ENCODE results near the gene FKRP.
"Not testable (repeated sequence)": the region's sequence is repeated elsewhere in the genome, so short reads cannot be mapped to it uniquely, and the experiment has no call there.

Gene FKRP

GRCh38 chr19:46786236-46787039 is 40.6 kb downstream of the FKRP start:
- peak; percentile 95 for DNase-seq

DNA sequence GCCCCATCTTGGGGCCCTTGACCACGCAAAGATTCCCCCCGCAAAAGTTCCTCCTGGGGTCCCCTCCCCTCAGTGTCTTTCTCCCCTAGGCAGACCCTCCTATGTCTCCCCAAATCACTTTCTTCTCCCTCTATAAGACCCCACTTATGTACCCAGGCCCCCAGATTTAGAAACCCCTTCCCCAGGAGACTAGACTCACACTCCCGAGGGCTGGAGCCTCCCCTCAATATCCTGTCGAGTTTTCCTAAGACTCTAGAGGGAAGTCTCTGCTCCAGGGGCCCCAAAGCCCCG is 41.1 kb downstream of the FKRP start:
- DNase-seq, result no peak

DNA sequence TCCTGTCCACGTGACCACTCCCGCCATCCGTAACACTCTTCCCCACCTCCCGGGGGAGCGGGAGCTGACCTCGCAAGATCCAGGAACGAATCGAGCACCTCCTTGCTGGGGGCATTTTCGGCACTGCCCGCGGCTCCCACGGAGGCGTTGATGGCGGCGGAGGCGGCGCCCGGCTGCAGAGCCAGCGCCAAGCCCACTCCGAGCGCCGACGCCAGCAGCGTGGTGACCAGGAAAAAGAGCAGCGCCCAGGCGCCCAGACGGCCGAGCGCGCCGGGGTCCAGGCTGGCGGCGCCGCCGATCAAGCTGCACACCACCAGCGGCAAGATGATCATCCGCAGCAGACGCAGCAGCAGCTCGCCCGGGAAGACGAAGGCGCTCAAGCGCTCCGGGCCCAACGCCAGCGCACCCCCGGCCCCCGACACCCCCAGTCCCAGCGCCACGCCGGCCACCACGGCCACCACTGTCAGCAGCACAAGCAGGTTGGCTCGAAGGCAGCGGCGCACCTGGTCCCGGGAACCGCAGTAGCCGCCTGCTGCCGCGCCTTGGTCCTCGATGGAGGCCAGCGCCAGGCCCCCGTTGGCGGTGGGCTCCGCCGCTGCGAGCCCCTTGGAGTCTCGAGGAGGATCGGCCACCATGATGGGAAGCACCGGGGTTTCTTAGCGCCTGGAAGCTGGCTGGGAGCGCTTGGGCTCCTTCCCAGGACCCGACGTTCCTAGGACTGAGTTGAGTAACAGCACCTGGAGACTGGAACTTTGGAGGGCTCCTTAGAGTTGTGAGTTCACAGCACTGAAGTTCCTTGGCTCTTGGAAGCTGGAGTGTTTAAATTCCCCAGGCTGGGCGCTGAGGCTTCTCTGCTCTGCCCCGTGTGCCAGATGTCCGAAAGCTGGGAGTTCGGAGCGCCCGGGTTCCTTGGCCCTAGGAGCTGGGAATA is 41.7 kb downstream of the FKRP start:
- DNase-seq, result peak; percentile 80

DNA sequence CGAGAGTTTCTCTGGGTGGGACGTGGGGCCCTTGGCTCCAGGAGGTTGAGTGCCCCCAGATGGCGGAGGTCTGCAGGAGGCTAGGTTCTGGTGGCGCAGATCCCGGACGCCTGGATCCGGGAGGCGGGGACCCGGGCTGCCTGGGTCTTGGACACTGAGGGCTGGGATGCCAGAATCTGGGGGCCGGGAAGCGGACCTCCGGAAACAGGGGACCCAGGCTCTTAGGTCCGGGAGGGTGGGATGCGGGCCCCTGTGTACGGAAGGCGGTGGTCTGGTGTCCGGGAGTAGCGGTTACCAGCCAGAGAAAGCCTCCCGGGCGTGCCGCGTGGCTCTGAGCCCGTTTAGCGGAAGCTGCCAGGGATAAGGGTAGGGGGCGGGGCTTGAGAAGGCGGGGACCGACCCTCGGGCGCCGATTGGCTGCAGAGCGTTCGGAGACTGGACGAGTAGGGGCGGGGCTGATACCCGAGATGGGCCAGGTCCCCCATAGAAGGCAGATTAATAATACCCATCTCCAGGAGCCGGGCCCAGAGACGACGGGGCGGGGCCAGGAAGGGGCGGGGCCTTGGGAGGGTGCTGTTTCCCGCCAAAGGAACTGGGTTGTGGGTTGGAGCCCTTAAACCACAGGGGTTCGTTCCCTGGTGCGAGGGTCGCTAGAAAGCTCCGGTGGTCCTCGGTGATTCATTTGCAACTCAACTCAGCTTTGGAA is 42.6 kb downstream of the FKRP start, which contains the start of gene SLC1A5:
SLC1A5 (minus strand) TSS at position 333 of the 706 bp plus-strand sequence. CDS start 629 bp downstream, outside the sequence.
- peak; percentile 100 for DNase-seq

GRCh38 chr19:46788968-46789338 is 43.1 kb downstream of the FKRP start:
- DNase-seq, result no peak

DNA sequence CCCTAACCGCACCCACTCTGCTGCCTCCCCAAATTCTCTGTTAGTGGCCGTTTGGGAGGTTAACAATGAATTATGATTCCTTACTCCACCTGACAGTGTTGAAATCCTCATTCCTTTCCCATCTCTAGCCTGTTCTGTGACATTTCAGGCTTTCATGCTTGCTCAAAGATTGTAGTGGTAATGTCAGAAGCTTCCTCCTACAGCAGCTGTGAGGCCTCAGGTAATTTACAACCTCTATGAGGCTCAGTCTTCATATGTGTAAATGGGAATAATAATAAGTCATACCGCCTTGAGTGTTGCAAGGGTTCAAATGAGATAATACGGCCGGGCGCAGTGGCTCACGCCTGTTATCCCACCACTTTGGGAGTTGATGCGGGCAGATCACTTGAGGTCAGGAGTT is 43.5 kb downstream of the FKRP start:
- DNase-seq, result no peak

DNA sequence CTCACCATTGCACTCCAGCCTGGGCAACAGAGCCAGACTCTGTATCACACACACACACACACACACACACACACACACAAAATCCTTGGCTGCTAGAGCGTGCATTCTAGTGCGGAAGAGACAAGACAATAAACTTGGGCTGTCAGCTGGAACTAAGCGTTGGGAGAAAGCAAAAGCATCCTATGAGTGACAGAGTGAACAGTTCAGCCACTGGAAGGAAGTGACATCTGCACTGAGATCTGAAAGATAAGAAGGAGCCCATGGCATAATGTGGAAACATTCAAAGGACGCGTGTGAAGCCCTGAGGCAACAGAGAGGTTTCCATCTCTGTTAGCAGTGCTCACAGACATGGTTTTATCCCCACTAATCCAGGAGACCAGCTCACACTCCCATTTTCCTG is 46.1 kb downstream of the FKRP start:
- peak; percentile 65 for DNase-seq

GRCh38 chr19:46797881-46798280 is 52.0 kb downstream of the FKRP start:
- no peak for DNase-seq

DNA sequence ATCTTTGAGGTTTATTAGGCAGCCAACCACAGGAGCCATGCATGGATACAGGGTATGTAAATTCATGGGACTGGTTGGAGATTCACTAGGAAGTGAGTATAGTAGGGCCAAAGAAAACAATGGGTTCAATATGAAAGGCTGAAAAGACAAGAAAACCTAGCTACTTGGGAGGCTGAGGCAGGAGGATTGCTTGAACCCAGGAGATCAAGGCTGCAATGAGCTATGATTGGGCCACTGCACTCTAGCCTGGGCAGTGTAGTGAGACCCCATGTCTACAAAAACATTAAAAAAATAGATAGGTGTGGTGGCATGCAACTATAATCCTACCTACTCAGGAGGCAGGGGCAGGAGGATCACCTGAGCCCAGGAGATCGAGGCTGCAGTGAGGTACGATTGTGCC is 52.9 kb downstream of the FKRP start:
- DNase-seq, result no peak

GRCh38 chr19:46802152-46802551 is 56.3 kb downstream of the FKRP start:
- DNase-seq, result no peak

- no peak for DNase-seq
Measured at GRCh38 chr19:46803555-46803954, 57.7 kb downstream of the FKRP start.

DNA sequence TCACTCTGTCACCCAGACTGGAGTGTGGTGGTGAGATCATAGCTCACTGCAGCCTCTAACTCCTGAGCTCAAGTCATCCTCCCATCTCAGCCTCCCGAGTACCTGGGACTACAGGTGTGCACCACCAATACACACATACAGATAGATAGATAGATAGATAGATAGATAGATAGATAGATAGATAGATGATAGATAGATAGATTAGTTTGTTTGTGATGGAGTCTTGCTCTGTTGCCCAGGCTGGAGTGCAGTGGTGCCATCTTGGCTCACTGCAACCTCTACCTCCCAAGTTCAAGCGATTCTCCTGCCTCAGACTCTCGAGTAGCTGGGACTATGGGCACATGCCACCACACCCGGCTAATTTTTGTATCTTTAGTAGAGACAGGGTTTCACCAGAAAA is 58.6 kb downstream of the FKRP start:
- DNase-seq, result not testable (repeated sequence)

- no peak for DNase-seq
Measured at GRCh38 chr19:46806656-46807055, 60.8 kb downstream of the FKRP start.
